HG02885 (cell line): ENCODE results near the gene CDH6.

Experiments used
- ATAC-seq: cut with Tn5 transposase; IDR thresholded peaks from one replicate; pipeline ENCODE4 v1.9.1; 2021; ENCODE audit warnings: mild to moderate bottlenecking; ENCODE audit not compliant: unreplicated experiment, poor library complexity

The CDH6 gene

DNA sequence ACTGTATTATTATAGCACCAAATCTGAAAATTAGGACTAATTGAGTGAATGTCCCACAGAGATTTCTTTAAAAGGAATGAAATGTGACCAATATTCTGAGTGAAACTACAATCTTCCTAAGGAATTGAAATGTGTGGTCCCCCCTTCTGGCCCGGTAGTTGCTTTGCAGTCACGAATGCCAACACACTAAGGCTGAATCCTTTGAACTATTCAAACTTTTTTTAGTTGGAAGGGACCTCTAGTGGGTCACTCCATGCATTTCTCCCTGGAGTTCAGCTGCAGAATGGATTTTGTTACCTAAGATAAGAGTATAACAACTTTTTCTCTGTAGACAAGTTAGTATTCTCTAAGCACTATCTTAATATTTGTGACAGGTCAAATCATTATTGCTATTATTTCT is 2.8 kb downstream of the CDH6 start:
- no peak for ATAC-seq

DNA sequence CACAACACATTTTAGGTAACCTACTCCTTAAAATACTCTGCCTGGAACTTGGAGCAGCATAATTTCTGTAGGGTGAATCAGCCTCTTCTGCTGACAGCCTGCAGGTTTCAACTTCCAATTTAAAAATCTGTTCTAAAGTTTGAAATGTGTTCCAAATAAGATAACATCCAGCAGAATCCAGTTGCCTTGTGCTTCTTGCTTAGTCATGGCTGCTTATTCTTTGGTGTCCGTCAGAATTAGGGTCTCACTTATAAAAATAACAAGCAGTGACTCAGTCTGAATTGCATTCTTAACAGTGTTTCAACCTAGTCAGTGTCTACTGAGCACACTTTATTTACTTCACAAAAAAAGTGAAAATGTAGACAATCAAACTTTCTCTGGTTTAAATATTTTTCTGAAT is 3.7 kb downstream of the CDH6 start:
- ATAC-seq, result no peak

DNA sequence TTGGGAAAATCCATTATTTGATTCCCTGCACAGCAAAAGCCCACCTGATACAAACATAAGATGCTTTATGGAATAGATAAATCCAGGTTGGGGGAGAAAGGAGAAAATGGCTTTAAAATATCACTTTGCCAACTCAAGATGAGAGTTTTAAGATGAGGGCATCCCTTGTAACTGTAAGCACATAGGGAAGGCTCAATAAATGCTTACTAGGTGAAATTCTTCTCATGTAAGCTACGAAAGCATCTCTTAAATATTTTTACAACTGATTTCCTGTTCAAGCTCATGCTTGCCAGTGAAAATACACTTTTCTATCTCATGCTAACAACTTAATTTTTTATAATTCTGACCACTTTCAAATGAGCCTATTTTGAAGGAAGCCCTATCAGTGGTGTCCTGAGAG is 11.5 kb downstream of the CDH6 start:
- ATAC-seq, result no peak

DNA sequence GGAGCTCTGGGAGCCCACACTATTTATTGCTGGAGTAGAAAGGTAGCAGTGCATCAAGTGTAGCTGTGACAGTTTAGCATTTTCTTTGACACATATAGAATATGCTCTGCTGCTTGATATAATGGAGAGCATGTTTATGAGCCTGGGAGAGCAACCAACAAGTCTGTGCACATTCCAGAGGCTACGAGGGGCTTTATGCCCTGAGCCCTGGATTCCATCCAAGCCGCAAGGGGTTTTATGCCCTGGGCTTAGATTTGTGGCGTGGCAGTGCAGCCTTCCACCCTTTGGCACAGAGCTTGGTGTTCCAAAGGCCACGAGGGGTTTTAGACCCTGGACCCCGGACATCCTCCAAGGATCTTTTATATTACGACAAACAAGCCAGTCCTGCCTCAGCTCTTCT is 14.6 kb downstream of the CDH6 start:
- ATAC-seq, result no peak

DNA sequence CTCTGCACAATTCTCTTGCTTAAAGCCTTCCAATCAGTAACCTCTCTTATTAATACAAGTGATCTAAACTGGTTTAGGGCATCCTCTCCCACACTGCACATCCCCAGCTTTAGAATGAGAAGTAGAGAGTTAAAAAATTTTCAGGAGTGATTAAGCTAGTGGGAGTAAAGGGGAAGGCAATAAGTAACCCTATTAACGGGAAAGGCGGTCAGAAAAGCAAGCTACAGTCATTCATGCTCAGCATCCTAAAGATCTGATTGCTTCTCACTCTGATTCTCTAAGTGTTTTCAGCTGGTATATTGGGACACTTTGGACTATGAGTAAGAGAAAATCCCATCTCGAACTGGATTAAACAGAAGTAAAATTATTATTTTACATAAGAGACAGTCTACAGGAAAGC is 15.8 kb downstream of the CDH6 start:
- no peak for ATAC-seq

DNA sequence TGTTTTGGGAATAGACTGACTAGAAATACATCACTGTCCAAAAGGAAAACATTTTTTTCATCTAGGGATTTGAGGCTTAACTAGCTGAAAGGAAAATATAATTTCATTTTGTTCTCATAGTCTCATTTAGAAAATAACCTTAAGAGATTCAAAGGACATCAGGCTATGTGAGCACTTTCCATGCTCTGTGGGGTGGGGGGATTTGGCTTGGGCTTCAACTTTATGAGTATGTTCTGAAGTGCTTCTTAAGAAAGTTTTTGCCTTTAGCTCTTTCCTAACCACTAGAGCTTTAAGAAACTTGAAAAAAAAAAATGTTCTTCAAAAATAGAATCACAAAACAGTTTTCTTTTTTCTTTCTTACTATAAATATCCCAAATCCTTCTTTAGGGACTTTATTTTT is 17.6 kb downstream of the CDH6 start:
- no peak for ATAC-seq

DNA sequence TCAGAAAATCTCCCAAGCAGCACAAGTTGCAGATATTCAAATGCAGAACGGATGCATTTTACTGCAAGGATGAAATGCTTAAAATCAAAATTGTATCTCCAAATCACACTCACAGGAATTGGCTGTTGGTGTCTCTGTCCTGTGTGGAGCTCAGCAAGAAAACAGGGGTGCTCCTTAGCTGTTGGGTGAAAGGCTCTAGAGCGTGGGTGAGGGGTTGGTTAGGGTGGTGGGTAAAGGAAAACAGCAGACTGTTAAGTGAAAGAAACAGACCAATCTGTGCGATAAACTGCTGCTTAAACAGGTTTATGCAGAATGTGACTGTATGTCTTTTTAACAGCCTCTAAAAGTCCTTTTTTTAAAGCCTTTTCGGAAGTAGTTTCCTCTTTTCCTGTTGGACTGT is 19.8 kb downstream of the CDH6 start:
- ATAC-seq, result no peak

DNA sequence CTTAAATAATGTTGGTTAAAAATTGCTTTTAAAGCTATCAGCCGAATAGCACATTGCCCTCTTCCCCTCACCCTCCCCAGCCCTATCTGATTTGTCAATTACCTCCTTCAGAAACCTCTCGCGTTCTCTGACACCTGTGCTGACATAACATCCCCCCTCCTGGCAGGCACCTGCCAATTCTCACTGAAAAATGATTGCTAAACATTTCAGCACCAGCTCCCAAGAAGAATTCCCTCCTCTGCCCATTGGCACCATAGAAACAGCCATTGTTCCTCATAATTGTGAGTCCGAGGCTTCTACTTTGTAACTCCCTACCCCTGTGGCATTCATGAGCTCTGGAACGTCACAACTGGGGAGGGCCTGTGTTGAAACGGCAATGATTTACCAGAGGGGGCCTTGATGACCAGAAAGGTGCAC is 20.2 kb downstream of the CDH6 start:
- ATAC-seq, result no peak

DNA sequence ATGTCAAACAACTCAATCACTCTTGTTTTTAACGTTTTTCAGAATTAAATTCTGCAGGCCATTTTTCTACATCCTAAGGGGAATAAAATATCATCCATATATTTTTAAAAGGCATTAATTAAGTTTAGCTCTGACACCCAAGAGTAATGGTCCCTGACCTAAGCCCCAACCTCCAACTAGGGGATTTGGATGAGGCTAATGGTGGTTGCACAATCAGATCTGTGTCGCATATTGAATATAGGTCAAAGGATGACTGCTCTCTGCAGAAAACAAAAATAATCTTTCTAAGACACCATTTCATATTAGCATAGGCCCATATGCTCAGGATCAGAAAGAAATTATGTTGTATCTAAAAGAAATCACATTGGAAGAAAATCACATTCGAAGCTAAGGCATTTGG is 20.7 kb downstream of the CDH6 start:
- ATAC-seq, result no peak

DNA sequence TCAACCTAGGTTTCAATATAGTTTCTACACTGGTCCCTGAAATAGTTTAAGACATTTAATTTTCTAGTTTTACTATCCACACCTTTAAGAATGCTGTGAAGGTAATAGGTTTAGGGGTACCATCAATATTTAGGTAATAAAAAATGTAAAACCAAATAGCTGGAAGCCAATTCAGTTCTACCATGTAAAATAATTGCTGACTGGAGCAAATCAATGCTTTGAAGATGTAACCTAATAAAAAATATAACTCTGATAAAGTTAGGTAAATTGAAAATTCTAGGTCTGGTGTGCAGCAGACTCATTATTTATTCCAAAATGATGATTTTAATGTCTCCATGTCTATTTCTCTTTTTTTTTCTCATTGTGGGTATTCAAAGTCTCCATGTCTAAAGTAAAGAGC is 21.8 kb downstream of the CDH6 start:
- ATAC-seq, result no peak

DNA sequence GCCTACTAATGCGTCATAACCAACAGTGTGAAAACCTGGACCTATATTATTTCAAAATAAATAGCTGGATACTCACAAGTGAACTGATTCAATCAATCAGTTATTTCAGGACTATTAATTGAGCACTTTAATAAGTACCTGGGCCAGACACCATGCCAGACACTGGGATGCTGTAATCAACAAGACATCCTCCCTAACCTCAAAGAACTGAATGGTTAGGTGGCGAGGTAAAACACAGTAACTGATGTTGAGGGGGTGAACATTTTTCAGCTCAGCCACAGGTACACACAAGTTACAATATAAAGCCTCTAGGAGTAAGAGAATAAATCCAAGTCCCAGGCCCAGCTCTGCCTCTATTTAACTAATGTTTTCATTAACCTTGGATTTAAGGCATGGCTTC is 24.0 kb downstream of the CDH6 start:
- ATAC-seq, result no peak

DNA sequence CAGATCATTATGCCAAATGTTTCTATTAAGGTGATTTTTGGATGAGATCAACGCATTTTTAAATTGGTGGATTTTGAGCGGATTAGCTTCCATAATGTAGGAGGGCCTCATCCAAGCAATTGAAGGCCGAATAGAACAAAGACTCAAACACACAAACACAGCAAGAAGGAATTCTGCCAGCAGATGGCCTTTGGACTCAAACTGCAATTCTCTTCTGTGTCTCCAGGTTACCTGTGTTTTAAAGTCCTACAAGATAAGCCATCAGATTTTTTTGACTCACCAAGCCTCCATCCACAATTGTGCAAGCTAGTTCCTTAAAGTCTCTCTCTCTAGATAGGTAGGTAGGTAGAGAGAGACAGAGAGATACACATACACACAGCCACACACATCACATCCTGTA is 25.5 kb downstream of the CDH6 start:
- ATAC-seq, result no peak

DNA sequence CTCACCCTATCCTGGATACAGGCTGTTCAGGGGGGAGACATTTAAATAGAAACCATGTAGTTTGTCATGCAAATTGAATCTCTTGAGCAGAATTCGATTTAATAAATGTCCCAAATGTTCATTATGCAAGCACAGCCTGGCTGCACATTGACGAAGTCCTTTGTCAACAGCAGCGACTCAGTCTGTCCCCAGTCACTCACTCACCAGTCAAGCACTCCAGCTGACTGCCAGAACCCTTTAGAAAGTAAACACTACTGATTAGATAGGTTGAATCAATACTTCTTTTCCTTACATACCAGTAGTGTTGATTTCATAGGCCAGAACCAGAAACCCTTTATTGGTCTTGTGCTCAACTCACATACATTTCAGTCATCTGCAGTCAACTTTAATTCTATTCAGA is 27.5 kb downstream of the CDH6 start:
- ATAC-seq, result no peak

DNA sequence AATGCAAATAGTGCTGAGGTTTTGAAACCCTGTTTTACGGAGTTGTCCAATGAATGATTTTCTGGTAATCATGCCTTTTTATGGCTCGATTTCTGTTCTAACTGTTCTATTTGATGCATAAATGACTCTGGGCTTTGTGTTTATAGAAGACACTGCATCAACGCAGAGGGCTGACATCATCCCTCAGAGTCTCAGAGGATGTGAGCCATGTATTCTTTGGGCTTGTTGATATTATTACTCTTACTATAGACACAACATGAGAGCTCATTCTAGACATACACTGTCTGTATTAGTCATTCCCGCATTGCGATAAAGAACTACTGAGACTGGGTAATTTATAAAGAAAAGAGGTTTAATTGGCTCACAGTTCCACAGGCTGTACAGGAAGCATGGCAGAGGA is 31.6 kb downstream of the CDH6 start:
- ATAC-seq, result no peak

DNA sequence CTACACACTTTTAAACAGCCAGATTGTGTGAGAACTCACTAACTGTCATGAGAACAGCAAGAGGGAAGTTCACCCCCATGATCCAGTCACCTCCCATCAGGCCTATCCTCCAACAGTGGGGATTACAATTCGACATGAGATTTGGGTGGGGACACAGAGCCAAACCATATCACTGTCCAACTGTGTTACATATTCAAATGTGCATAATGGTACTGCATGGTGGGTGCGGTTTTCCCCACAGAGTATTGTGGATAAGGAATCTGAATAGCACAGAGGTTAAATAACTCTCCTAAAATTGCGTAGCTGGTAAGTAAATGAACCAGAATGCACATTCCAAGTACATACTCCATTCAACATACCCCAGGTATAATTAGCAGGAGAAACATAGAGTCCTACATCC is 32.1 kb downstream of the CDH6 start:
- ATAC-seq, result no peak

DNA sequence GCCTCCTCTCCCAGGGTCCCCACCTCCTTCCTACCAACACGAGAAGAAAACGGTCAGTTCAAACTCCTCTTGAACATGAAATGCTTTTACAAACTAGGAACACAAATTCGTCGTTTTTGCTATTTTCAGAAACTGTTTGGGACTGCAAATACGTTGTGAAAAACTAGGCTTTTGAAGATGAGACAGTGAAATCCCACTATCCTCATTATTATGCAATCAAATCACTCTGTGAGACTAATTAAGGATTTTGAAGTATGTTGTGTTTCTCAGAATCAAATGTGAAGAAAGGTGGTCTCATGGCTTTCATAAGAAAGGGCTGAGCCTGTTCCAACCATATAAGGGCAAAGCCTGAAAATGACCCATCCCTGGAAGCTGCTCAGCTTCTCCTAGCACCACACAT is 33.2 kb downstream of the CDH6 start:
- no peak for ATAC-seq

DNA sequence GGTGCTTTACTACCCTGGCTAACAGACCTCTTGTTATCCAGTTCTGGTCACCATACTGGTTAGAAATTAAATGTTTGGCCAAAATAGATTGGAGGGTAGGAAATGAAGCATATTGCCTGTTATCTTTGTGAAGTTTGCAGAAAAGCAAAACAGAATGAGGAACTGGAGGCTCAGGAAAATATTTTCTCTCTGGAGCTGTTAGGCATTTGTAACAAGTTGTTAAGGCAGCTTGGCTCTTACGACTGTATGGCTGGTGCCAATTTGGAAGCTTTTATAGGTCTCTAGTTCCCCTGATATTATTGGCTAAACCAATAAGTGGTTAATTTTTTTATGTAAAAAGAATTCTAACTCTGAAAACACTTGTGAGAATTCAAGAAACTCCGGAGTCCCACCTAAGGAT is 35.8 kb downstream of the CDH6 start:
- ATAC-seq, result no peak

DNA sequence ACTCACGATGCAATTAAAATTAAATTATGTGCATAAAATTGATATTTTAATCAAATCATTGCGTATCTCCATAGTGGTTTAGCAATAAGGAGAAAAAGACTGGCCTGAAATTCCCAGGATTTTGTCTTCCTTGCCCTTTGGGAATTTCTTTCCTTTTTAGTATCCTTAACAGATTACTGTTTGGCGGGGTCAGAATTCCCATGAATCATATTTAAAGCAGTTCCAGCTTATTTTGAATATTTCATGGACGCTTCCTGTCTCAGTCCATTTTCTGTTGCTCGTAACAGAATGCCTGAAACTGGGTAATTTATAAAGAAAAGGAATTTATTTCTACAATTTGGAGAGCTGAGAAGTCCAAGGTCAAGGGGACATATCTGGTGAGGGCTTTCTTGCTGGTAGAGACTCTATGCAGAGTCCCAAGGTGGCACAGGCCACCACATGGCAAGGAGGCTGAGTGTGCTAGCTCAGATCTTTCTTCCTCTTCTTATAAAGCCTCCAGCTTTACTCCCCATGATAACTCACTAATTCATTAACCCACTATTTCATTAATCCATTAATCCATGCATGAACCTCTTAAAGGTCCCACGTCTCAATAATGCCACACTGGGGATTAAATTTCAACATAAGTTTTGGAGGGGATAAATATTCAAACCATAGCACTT is 37.8 kb downstream of the CDH6 start:
- ATAC-seq, result no peak

DNA sequence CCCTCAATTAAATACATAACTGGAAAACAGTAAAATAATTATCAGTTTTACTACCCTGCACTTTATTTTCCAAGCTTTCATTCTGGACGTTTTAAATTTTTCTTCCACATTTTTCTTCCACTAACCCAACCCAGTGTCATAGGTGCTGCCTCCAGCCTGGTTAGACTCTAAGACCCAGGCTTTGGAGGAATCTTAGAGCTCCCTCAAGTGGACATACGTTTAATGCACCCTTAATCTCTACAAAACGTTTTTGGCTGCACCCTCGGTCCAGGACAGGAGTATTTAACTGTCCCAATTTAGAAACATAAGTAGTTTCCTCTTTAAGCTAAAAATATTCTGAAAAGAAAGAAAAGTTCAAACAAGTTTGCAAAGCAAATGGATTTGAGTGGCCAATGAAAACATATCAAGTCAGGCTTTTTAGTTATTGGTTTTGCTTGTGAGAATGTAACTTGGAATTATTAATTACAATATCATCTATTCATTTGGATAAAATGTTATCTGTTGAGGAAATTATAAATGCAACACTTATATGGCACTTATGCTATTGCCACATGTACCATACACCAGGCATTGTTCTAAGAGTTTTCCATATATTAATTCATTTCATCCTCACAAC is 38.9 kb downstream of the CDH6 start:
- peak; percentile 89 for ATAC-seq

DNA sequence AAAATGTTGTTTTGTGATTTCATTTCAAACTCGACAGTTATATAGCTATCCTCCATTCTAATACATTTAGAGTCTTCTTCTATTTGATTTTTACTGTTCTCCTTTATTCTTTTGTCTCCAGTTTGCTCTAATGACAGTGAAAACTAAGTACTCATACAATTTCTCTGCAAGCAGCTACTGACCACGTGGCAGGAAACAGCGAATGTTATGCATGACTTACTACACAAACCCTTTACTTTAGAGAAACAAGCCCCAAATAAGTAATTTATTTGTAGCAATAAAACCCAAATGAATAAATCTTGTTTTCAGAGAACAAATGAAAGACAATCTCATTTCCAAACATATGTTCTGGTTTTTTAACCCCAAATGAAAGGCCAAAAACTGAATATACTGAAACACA is 41.9 kb downstream of the CDH6 start:
- ATAC-seq, result no peak

DNA sequence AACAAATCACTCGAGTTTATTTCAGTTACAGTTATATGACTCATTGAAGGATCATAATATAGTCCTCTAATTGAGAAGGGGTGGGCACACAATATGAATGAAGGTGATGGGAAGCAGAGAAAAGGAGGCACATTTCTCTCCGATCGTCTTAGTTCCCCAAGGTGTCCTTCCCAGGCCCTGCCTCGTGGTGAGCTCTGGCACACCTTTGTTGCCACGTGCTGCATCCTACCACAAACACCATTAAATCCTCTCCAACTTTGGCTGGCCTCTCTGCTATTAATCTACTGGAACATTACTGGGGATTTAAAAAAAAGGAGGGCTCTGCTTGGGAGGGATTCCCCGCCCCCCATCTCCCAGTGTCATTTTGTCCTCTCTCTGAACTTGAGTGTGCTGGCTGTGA is 42.9 kb downstream of the CDH6 start:
- no peak for ATAC-seq

DNA sequence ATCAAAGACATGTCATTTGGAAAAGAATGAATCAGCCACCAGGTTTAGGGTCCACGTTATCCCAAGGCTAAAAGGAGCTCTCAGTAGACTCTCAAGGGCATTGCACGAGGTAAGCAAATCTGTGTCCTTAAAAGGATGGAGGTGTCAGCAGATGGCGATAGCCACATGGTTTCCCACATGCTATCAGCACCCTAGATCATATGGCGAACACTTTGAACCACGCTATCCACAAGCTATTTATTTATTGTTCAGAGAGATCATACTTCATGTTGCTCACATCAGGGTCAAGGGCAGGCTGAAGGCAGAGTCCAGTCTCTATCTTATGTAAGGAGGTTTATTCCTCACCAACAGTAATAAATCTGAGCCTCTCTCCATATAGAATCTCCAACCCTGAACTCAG is 43.7 kb downstream of the CDH6 start:
- ATAC-seq, result no peak

DNA sequence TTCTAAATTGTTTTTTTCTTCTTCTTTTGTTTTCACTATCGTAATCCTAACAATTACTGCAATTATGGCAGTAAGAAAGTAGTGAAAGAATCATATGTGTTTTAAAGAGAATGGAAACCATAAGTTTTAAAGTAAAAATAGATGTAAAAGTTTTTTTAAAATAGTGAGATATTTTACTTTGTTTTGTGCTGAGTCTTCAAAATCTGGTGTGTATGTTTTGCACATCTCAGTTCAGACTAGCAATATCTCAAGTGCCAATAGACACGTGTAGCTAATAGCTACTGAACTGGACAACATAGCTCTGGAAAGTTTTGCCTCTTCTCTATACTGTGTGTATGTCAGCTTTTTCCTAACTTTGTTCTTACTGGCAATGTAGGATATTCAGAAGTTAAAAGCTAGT is 45.0 kb downstream of the CDH6 start:
- ATAC-seq, result no peak
